ENCODE results near the gene ARHGAP28. TPM values are rescaled to one million over a fixed set of nuclear protein-coding genes. Genes with fewer than 3 reads are reported as not detected.

ARHGAP28 gene
- total RNA-seq, 1 experiment from 2014 or later, result 0.41 TPM

DNA sequence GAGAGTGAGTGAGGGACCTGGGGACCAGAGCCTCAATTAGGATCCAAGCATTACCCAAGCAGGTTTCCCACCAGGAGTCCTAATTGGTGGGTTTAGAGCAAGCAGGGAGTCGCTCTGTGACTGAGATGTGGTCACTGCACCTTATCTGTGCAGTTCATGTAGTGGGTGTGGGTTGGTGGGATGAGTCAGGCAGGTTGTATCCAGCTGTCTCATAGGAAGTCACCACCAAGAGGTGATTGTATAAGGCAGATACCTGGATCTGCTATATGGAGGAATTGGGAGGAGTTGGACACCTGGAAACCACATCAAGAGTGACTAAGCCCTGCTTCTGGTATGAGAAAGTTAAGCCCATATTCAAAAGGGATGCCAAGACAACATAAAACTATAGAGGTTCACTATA is 106.8 kb downstream of the ARHGAP28 start:
- no peak overlapping the region for H3K4me3 ChIP-seq (ENCODE audit: low read depth in 2 of 2, low read length in 2 of 2)
- no TSS peak for BruUV-seq (replicated peaks)
- no peaks in the 10 kb centered on the region for H3K4me1 ChIP-seq (ENCODE audit: control insufficient read depth, insufficient read depth, low read length)
- no peak for ATAC-seq
- TF ChIP-seq POLR2AphosphoS5 (IDR thresholded peaks at IDR 0.05; ENCODE audit: low read depth, low read length), result no peak
- no peak for TF ChIP-seq TCF7L2 (IDR thresholded peaks at IDR 0.05; ENCODE audit: low read depth, low read length)
- no peak for TF ChIP-seq SIN3A (IDR thresholded peaks at IDR 0.05; ENCODE audit: borderline replicate concordance, insufficient read depth, low read depth, low read length)
- TF ChIP-seq, protein P1, sequence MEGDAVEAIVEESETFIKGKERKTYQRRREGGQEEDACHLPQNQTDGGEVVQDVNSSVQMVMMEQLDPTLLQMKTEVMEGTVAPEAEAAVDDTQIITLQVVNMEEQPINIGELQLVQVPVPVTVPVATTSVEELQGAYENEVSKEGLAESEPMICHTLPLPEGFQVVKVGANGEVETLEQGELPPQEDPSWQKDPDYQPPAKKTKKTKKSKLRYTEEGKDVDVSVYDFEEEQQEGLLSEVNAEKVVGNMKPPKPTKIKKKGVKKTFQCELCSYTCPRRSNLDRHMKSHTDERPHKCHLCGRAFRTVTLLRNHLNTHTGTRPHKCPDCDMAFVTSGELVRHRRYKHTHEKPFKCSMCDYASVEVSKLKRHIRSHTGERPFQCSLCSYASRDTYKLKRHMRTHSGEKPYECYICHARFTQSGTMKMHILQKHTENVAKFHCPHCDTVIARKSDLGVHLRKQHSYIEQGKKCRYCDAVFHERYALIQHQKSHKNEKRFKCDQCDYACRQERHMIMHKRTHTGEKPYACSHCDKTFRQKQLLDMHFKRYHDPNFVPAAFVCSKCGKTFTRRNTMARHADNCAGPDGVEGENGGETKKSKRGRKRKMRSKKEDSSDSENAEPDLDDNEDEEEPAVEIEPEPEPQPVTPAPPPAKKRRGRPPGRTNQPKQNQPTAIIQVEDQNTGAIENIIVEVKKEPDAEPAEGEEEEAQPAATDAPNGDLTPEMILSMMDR (IDR thresholded peaks at IDR 0.05), result no peak
- TF ChIP-seq, protein P2, sequence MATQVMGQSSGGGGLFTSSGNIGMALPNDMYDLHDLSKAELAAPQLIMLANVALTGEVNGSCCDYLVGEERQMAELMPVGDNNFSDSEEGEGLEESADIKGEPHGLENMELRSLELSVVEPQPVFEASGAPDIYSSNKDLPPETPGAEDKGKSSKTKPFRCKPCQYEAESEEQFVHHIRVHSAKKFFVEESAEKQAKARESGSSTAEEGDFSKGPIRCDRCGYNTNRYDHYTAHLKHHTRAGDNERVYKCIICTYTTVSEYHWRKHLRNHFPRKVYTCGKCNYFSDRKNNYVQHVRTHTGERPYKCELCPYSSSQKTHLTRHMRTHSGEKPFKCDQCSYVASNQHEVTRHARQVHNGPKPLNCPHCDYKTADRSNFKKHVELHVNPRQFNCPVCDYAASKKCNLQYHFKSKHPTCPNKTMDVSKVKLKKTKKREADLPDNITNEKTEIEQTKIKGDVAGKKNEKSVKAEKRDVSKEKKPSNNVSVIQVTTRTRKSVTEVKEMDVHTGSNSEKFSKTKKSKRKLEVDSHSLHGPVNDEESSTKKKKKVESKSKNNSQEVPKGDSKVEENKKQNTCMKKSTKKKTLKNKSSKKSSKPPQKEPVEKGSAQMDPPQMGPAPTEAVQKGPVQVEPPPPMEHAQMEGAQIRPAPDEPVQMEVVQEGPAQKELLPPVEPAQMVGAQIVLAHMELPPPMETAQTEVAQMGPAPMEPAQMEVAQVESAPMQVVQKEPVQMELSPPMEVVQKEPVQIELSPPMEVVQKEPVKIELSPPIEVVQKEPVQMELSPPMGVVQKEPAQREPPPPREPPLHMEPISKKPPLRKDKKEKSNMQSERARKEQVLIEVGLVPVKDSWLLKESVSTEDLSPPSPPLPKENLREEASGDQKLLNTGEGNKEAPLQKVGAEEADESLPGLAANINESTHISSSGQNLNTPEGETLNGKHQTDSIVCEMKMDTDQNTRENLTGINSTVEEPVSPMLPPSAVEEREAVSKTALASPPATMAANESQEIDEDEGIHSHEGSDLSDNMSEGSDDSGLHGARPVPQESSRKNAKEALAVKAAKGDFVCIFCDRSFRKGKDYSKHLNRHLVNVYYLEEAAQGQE (IDR thresholded peaks at IDR 0.05; ENCODE audit: insufficient read depth in 1 of 2, low read depth in 2 of 2, low read length in 1 of 2), result no peak
- H3K27ac ChIP-seq (ENCODE audit: low read length), result no peak overlapping the region
- in situ Hi-C loops (cut with HindIII; ENCODE audit: low pct_unique_long_range_greater_than_20kb, low sequenced_read_pairs), result no loop called here
- H3K9me3 ChIP-seq (ENCODE audit: control insufficient read depth, insufficient read depth, low read depth, low read length), result no peaks in the 10 kb centered on the region
- ChIA-PET CTCF (no interaction called here), POLR2A (no interaction called here)
- H3K36me3 ChIP-seq (ENCODE audit: control insufficient read depth, insufficient read depth, low read length), result no peaks in the 10 kb centered on the region
- DNase-seq (ENCODE audit: low read depth, low spot score), result no peak
- intact Hi-C loops (cut with micrococcal nuclease; ENCODE audit: unreplicated experiment), result no loop called here
- H3K27me3 ChIP-seq (ENCODE audit: control insufficient read depth, insufficient read depth, low read length), result no peaks in the 10 kb centered on the region

DNA sequence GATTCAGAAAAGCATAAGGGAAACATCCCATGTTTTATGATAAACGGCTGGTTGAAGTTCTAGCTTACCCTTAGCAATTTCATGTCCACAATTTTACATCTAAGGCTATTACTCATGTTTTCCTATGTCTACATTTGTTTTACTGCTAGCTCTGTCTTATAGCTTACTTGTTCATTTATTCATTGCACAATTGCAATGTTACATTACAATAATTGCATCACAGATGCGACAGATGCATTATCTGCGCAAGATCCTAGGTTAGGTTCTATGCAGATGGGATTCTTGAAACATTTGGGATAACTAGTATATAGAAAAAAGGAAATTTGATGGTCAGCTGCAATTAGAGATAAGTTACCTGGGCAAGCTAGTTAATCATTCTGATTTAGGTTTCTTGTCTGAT is 108.4 kb downstream of the ARHGAP28 start:
- H3K4me3 ChIP-seq (ENCODE audit: low read depth in 2 of 2, low read length in 2 of 2), result no peak overlapping the region
- ChIA-PET POLR2A (no interaction called here), CTCF (no interaction called here)
- no peak for DNase-seq (ENCODE audit: low read depth, low spot score)
- in situ Hi-C loops (cut with HindIII; ENCODE audit: low pct_unique_long_range_greater_than_20kb, low sequenced_read_pairs) (no loop called here), intact Hi-C loops (cut with micrococcal nuclease; ENCODE audit: unreplicated experiment) (no loop called here)
- no peaks in the 10 kb centered on the region for H3K36me3 ChIP-seq (ENCODE audit: control insufficient read depth, insufficient read depth, low read length)
- no peaks in the 10 kb centered on the region for H3K9me3 ChIP-seq (ENCODE audit: control insufficient read depth, insufficient read depth, low read depth, low read length)
- H3K27ac ChIP-seq (ENCODE audit: low read length), result no peak overlapping the region
- no peak for ATAC-seq
- no TSS peak for BruUV-seq (replicated peaks)
- TF ChIP-seq, protein P1 (IDR thresholded peaks at IDR 0.05), result no peak
- TF ChIP-seq TCF7L2 (IDR thresholded peaks at IDR 0.05; ENCODE audit: low read depth, low read length), result no peak
- no peaks in the 10 kb centered on the region for H3K27me3 ChIP-seq (ENCODE audit: control insufficient read depth, insufficient read depth, low read length)
- no peaks in the 10 kb centered on the region for H3K4me1 ChIP-seq (ENCODE audit: control insufficient read depth, insufficient read depth, low read length)

DNA sequence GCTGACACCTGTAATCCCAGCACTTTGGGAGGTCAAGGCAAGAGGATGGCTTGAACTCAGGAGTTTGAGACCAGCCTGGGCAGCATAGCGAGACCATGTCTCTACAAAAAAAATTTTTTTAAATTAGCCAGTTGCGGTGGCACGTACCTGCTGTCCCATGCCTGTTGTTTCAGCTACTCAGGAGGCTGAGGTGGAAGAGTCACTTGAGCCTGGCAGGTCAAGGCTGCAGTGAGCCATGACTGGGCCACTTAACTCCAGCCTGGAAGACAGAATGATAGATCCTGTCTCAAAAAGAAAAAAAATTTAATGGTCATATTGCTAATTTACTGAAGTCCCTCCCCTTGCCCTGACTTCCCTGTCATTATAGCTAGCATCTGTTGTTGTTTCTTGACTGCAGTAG is 112.6 kb downstream of the ARHGAP28 start:
- ATAC-seq (no peak), DNase-seq (ENCODE audit: low read depth, low spot score) (no peak)
- Histone ChIP-seq H3K27ac (ENCODE audit: low read length) (no peak overlapping the region), H3K9me3 (ENCODE audit: control insufficient read depth, insufficient read depth, low read depth, low read length) (no peaks in the 10 kb centered on the region), H3K4me1 (ENCODE audit: control insufficient read depth, insufficient read depth, low read length) (no peaks in the 10 kb centered on the region), H3K36me3 (ENCODE audit: control insufficient read depth, insufficient read depth, low read length) (no peaks in the 10 kb centered on the region), H3K4me3 (ENCODE audit: low read depth in 2 of 2, low read length in 2 of 2) (no peak overlapping the region), H3K27me3 (ENCODE audit: control insufficient read depth, insufficient read depth, low read length) (no peaks in the 10 kb centered on the region)
- CTCF ChIA-PET, result interaction anchor here (0.6 kb wide), 1 partner anchor 433 kb away, joined by 5 read pairs; no protein-coding TSS in a partner anchor
- POLR2A ChIA-PET, result no interaction called here
- TF ChIP-seq, protein P2 (IDR thresholded peaks at IDR 0.05; ENCODE audit: insufficient read depth in 1 of 2, low read depth in 2 of 2, low read length in 1 of 2), result no peak
- TF ChIP-seq TCF7L2 (IDR thresholded peaks at IDR 0.05; ENCODE audit: low read depth, low read length), result no peak
- TF ChIP-seq POLR2AphosphoS5 (IDR thresholded peaks at IDR 0.05; ENCODE audit: low read depth, low read length), result no peak
- TF ChIP-seq, protein P1 (IDR thresholded peaks at IDR 0.05), result no peak
- no peak for TF ChIP-seq SIN3A (IDR thresholded peaks at IDR 0.05; ENCODE audit: borderline replicate concordance, insufficient read depth, low read depth, low read length)
- in situ Hi-C loops (cut with HindIII; ENCODE audit: low pct_unique_long_range_greater_than_20kb, low sequenced_read_pairs) (no loop called here), intact Hi-C loops (cut with micrococcal nuclease; ENCODE audit: unreplicated experiment) (no loop called here)
- no TSS peak for BruUV-seq (replicated peaks)
